ENCODE measurements around the gene PHF10. TPM values are rescaled to one million over a fixed set of nuclear protein-coding genes. Genes with fewer than 3 reads are reported as not detected.

The PHF10 gene
- total RNA-seq, 6 experiments from 2014 or later, result 14.4 to 20.4 (median 18.7) TPM

DNA sequence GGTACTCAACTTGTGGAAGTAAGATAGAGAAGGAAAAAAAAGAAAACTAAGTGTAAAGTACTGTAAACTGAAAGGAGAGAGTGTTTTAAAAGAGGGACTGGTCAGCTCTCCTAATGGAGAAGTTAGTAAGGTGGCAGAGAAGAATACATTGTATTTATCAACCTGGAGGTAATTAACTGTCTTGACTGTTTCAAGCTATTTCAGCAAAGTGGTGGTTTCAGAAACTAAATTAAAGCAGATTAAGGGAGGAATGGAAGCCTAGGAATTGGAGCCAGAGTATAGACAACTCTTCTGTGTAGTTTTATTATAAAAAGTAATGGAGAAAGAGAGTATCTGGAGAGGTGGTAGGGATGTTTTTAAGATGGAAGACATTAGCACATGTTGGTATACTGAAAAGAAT, 2.7 kb upstream of the PHF10 start:
- H3K4me3 Mint-ChIP-seq, result no peak overlapping the region
- H3K9me3 Mint-ChIP-seq, result no peaks in the 10 kb centered on the region
- H3K36me3 Mint-ChIP-seq (ENCODE audit: low read depth), result no peaks in the 10 kb centered on the region
- peaks cover 27% of the 10 kb centered on the region for H3K4me1 Mint-ChIP-seq (ENCODE audit: low read depth)
- TF ChIP-seq, protein P1, sequence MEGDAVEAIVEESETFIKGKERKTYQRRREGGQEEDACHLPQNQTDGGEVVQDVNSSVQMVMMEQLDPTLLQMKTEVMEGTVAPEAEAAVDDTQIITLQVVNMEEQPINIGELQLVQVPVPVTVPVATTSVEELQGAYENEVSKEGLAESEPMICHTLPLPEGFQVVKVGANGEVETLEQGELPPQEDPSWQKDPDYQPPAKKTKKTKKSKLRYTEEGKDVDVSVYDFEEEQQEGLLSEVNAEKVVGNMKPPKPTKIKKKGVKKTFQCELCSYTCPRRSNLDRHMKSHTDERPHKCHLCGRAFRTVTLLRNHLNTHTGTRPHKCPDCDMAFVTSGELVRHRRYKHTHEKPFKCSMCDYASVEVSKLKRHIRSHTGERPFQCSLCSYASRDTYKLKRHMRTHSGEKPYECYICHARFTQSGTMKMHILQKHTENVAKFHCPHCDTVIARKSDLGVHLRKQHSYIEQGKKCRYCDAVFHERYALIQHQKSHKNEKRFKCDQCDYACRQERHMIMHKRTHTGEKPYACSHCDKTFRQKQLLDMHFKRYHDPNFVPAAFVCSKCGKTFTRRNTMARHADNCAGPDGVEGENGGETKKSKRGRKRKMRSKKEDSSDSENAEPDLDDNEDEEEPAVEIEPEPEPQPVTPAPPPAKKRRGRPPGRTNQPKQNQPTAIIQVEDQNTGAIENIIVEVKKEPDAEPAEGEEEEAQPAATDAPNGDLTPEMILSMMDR (IDR thresholded peaks at IDR 0.05), result no peak
- H3K27ac Mint-ChIP-seq, result no peak overlapping the region
- no peak for DNase-seq
- H3K27me3 Mint-ChIP-seq (ENCODE audit: insufficient read depth), result no peaks in the 10 kb centered on the region; the same call in 1 of the 2 replicates

DNA sequence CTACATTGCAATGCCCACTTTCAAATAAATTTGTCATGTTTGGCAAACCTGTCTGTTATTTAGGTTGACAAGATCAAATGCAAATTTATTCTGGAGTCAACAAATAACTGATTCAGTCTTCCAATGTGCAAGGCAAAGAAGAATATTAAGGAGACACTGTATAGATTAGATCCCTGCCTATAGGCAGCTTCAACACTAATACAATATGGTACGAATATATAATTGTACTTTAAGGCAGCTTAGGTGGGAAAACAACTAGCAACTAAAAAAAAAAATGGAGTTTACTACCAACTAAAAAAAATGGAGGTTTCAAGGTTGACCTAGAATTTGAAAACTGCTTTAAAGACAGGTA, 1.7 kb upstream of the PHF10 start:
- Mint-ChIP-seq H3K27ac (no peak overlapping the region), H3K4me3 (no peak overlapping the region; the same call in 1 of the 2 replicates), H3K4me1 (ENCODE audit: low read depth) (peaks cover 27% of the 10 kb centered on the region)

DNA sequence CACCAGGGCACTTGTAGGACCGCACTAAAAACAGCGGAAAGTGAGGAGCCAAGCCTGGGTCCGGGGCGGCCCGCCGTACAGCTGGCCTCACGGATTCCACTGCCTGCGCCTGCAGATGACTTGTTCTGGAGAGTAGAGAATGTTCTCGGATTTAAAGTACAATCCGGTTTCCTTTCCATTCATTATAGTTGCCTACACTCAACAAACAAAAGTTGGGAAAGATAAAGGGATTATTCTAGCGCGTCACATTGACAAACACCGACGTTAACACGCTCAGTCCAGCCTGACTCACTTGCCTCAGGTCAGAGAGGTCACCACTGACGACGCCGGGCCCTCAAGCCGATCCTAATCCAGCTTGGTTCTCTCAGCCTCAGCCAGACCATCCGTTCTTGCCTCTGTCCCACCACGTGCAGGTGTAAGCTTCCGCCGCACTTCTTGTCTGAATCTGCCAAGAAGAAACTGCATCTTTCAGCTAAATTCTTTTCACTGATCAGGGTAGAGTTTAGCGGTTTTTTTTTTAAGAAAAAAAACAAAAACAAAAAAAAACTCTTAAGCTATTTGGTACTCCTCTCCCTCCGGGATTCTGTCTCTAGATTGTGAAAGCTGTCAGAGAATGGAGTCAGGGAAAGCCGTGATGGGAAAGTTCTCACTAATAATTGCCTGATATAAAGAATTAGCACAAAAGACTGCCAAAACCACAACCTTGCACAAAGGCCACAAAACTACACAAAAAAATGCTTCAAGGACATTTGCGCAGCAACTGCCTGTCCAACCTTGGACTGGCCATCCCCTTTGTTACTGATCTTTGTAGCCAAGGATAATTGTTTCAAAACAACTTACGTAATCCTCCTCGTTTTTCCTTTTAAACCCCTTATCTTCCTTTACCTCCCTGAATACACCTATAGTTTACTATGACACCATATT, 1.1 kb upstream of the PHF10 start:
- TF ChIP-seq, protein P1 (IDR thresholded peaks at IDR 0.05), result no peak
- H3K9me3 Mint-ChIP-seq, result no peaks in the 10 kb centered on the region
- H3K4me3 Mint-ChIP-seq, result peak overlapping the region; percentile 88
- peaks cover 27% of the 10 kb centered on the region for H3K4me1 Mint-ChIP-seq (ENCODE audit: low read depth)
- H3K27ac Mint-ChIP-seq, result peak overlapping the region; percentile 91
- H3K36me3 Mint-ChIP-seq (ENCODE audit: low read depth), result no peaks in the 10 kb centered on the region
- peak; percentile 76 for DNase-seq
- H3K27me3 Mint-ChIP-seq (ENCODE audit: insufficient read depth), result no peaks in the 10 kb centered on the region; the same call in 1 of the 2 replicates

More for the DNA sequence above, 1.7 kb upstream of the PHF10 start:
- no peaks in the 10 kb centered on the region for H3K9me3 Mint-ChIP-seq
- no peak for DNase-seq
- H3K27me3 Mint-ChIP-seq (ENCODE audit: insufficient read depth), result no peaks in the 10 kb centered on the region; the same call in 1 of the 2 replicates
- H3K36me3 Mint-ChIP-seq (ENCODE audit: low read depth), result no peaks in the 10 kb centered on the region
- TF ChIP-seq, protein P1 (IDR thresholded peaks at IDR 0.05), result no peak

DNA sequence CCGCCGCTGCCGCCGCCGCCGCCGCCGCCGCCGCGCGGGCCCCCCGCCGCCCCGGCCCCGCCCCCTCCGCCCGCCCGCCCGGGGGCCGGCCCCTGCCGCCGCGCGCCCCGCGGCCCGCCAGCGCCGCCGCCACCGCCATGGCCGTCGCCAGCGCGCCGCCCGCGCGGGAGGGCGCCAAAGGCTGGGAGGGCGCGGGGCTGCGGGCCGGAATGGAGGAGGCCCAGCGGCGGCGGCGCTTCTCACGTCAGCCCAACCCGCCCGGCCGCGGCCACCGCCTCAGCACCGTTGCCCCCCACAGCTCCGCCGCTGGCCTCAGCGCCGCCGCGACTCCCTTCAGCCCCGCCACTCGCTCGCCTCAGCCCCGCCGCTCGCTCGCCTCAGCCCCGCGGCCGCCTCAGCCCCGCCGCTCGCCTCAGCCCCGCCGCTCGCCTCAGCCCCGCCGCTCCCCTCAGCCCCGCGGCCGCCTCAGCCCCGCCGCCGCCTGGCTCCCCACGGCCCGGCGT, 258 bp downstream of the PHF10 start:
- H3K4me3 Mint-ChIP-seq, result peak overlapping the region; percentile 36; the same call in 1 of the 2 replicates
- DNase-seq, result no peak
- no peaks in the 10 kb centered on the region for H3K36me3 Mint-ChIP-seq (ENCODE audit: low read depth)
- H3K4me1 Mint-ChIP-seq (ENCODE audit: low read depth), result peaks cover 34% of the 10 kb centered on the region
- TF ChIP-seq, protein P1 (IDR thresholded peaks at IDR 0.05), result no peak
- H3K27me3 Mint-ChIP-seq (ENCODE audit: insufficient read depth), result no peaks in the 10 kb centered on the region; the same call in 1 of the 2 replicates
- H3K27ac Mint-ChIP-seq, result no peak overlapping the region
- H3K9me3 Mint-ChIP-seq, result no peaks in the 10 kb centered on the region

DNA sequence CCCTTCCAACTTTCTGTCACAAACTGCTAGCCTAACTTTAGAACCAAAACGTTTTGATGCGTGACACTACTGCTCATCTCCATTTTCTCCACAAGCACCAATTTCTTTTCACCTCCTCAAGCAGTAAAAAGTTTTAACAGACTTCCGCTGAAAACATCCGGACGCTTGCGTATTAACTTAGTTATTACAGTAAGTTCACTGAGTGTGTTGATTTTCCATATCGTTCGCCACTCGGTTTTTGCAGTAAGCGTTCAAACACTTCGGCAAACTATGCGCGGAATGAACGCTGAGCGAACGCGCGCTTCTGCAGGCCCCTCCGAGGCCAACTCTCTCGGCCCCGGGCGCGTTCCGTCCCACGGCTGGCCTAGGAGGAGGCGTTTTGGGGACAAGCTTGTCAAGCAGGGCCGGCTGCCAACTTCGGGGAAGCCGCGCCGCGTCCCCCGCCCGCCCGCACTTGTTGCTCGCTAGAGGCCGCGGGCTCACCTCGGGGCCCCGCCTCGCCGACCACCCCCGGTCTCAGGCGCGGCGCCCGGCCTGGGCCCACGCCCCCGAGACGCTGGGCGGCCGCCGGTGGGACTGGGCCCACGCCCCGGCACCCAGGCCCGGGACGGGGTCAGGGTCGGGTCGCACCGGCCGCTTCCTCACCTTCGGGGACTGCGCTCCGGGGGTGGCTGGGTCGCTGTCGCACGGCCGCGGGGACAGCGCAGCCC, 945 bp downstream of the PHF10 start:
- Mint-ChIP-seq H3K27ac (peak overlapping the region; percentile 79), H3K4me3 (peak overlapping the region; percentile 91), H3K9me3 (no peaks in the 10 kb centered on the region), H3K27me3 (ENCODE audit: insufficient read depth) (no peaks in the 10 kb centered on the region; the same call in 1 of the 2 replicates), H3K36me3 (ENCODE audit: low read depth) (no peaks in the 10 kb centered on the region), H3K4me1 (ENCODE audit: low read depth) (peaks cover 37% of the 10 kb centered on the region)
- TF ChIP-seq, protein P1 (IDR thresholded peaks at IDR 0.05), result no peak
- DNase-seq, result peak; percentile 44
